Fibroblast of the conjunctiva (primary cell): ENCODE data around the gene ADAMTS13.
A peak's percentile ranks its signal among the peaks of the same experiment; 100 is the strongest.

Experiments used
- DNase-seq: peaks from one replicate; pipeline ENCODE4 v3.0.0-alpha.2; 2010; ENCODE audit warnings: low read depth

The ADAMTS13 gene

DNA sequence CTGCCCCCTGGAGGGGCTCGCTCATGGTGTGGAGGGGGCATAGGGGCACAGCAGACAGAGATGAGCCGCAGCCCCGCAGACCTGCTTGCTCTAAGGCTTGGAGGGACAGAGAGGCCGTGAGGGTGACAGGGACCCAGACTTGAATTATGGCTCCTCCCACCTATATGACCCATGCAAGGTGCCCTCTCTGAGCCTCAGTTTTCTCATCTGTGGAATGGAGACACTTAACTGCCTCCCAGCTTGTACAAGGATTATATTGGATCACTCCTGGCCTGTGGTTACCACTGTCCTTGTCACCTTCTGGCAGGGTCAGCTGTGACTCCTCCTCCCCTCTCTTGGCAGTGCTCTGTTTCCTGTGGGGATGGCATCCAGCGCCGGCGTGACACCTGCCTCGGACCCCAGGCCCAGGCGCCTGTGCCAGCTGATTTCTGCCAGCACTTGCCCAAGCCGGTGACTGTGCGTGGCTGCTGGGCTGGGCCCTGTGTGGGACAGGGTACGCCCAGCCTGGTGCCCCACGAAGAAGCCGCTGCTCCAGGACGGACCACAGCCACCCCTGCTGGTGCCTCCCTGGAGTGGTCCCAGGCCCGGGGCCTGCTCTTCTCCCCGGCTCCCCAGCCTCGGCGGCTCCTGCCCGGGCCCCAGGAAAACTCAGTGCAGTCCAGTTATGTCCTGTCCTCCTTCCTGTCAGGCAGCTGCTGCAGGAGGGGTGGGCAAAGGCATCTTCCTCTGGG lies 32.9 kb downstream of the ADAMTS13 start:
- no peak for DNase-seq

DNA sequence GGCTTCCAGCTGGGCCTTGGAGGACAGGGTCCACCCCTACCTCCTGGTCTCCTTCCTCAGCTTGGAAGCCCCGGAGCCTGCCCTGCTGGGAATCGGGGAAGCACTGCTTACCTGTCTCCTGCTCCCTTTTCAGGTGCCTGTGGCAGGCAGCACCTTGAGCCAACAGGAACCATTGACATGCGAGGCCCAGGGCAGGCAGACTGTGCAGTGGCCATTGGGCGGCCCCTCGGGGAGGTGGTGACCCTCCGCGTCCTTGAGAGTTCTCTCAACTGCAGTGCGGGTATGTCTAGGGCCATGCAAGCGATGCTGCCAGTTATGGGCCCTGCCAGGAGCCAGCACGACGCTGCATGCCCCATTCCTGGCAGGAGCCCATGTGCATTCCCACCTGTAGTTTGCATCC lies 33.8 kb downstream of the ADAMTS13 start:
- no peak for DNase-seq

DNA sequence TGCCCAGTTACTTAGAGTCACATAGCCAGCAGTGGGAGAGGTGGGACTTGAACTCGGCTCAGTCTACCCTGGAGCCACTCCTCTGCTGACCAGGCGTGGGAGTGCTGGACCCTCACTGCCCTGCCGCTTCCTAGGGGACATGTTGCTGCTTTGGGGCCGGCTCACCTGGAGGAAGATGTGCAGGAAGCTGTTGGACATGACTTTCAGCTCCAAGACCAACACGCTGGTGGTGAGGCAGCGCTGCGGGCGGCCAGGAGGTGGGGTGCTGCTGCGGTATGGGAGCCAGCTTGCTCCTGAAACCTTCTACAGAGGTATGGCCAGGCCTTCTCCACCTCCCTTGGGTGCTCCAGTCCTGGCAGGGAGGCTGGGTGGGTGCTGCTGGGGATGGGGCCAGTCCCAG lies 34.2 kb downstream of the ADAMTS13 start:
- DNase-seq, result no peak

DNA sequence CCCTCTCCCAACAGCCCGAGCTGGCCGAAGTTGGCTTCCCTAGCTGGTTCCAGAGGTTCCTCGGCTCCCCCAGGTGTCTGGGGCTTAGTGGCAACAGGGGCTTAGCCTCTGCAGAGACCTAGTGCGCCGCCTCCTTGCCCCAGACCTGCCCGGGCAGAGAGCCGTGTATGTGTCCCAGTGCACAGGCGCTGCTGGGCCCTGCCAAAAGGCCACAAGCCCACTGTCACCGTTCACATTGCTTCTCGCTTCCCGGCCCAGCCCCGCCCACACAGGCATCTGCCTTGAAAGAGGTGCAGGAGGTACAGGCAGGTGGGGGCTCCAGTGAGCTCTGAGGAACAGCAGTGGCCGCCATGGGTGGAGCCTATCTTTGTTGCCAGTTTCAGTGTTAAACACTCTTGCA lies 35.1 kb downstream of the ADAMTS13 start:
- DNase-seq, result no peak

DNA sequence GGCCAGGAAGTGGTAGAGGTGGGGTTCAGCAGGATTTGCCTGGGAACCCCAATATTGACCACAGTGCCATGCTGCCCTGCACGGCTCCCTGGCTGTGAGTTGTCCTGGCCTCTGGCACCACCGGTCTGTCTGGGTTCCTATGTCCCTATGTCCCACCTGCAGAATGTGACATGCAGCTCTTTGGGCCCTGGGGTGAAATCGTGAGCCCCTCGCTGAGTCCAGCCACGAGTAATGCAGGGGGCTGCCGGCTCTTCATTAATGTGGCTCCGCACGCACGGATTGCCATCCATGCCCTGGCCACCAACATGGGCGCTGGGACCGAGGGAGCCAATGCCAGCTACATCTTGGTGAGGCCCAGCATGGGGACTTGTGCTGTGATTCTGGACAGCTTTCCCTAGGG lies 35.6 kb downstream of the ADAMTS13 start:
- no peak for DNase-seq

DNA sequence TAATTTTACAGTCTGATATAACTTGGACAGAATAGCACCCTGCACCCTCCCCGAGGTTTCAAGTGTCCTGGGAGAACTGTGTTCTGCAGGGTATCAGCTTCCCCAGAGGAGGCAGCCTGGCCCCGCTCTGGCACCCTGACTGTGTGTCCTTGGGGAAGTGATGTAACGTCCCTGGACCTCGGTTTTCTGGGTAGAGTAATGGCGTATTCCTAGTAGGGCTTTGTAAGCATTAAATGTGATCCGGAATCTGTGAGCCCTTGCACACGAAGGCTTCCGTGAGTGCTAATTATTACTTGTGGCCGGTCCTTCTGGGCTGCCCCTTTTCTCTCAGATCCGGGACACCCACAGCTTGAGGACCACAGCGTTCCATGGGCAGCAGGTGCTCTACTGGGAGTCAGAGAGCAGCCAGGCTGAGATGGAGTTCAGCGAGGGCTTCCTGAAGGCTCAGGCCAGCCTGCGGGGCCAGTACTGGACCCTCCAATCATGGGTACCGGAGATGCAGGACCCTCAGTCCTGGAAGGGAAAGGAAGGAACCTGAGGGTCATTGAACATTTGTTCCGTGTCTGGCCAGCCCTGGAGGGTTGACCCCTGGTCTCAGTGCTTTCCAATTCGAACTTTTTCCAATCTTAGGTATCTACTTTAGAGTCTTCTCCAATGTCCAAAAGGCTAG lies 36.6 kb downstream of the ADAMTS13 start:
- no peak for DNase-seq

DNA sequence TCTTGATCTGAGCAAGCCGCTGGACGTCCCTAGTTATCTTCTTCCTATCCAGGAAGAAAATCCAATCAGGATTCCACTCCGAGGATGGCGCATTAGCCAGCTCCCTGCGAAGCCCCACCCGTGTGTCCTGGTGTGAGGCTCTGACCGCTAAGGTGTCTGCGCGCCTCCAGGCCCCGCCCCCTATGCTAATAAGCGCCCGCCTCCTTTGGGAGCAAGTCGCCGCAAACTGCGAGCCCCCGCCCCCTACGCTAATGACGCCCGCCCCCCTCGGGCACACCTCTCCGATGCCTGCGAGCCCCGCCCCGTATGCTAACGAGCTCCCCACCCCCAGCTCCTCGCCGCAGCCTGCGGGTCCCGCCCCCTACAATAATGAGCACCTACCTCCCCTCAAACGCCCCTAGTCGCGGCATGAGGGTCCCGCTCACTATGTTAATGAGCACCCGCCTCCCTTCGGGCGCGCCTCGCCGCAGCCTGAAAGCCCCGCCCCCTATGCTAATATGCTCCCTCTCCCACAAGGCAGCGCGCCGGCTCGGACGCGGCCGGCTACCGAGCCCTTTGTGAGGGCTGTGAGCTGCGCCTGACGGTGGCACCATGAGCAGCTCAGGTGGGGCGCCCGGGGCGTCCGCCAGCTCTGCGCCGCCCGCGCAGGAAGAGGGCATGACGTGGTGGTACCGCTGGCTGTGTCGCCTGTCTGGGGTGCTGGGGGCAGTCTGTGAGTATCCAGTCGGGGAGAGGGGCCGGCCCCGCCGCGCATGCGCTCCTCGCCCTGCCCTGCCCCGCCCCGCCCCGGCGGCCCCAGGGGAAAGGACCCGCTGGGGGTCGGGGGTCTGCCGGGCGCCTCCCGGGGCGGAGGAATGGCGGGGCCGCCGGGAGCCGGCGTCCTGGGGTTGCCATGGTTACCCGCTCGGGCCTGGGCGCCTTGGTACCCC lies 37.6 kb downstream of the ADAMTS13 start, which contains the start of gene CACFD1:
TSS of gene CACFD1 (plus strand) at position 503 of the 929 bp plus-strand sequence. CDS start at position 592, 89 bp downstream.
- peak; percentile 76 for DNase-seq

DNA sequence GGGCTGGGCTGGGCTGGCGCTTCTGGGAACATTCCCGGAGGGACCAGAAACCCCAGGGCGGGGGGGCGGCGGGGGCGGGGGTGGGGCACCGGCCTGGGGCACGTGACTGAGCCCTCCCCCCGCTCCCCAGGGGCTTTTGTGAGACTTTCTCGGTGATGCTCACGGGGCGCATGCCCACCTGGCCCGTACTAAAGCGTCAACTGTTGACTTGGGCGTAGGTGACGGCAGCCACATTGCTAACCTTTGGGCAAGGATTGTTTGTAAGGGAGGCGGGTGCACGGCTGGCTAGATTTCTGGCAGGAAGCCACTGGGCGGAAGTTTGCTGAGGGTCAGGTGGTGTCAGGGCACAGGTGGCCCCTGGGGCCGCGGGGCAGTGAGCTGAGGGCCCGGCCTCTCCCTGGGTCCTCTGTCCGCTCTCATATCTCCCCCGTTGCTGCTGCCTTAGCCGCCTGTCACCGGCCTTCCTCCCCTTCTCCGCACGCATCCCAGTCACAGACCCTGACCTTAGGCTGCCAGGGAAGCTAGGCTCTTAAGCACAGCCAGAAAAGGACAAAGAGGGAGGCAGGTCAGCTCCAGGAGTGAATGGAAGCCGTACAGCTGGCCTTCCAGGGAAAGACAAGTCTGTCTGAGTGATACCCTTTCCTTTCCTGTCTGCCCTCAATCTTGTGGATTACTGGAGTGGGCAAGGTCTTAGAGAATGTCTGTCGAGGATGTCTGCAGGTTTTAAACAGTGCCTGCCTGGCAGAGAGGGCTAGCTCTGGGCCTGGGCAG lies 38.4 kb downstream of the ADAMTS13 start:
- no peak for DNase-seq

DNA sequence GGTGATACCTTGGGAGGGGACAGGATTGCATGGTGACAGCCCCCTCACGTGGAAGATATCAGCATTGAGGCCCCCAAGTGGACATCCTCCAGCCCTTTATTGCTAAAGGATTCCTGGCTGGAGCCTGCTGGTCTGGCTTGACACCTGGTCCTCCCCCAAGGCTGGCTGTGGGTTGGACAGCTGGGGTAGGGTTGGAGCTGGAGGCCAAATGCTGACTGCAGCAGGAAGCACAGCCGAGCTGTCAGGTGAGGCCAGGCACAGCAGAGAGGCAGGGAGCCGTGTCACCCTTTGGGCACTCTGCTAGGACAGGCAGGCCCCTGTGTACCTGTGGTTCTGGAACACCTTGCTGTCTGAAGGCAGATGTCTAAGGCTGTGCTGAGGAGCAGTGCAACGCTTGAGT lies 39.8 kb downstream of the ADAMTS13 start:
- no peak for DNase-seq

DNA sequence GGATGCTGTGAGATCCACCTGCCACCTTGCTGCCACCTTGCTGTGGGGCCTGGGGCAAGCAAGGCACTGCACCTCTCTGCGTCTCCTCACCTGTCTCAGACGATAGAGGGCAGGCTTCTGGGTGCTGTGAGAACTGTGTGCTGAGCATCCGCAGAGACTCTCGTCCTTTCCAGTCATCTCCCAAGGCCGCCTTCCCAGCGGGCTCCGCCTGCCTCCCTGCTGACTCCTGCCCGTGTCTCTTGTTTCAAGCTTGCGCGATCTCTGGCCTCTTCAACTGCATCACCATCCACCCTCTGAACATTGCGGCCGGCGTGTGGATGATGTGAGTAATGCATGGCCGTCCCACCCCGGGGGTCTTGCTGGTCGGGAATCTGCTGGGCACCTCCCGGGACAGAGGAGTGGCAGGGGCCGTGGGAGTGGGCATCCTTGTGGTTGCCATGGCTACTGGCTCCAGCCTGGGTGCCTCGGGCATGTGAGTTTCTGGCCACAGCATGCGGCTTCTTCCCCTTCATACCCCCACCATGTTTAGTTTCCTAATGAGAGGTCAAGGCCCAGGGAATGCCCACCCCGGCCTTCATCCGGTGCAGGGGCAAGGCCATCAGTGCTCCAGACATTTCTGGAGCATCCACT lies 41.2 kb downstream of the ADAMTS13 start:
- no peak for DNase-seq

DNA sequence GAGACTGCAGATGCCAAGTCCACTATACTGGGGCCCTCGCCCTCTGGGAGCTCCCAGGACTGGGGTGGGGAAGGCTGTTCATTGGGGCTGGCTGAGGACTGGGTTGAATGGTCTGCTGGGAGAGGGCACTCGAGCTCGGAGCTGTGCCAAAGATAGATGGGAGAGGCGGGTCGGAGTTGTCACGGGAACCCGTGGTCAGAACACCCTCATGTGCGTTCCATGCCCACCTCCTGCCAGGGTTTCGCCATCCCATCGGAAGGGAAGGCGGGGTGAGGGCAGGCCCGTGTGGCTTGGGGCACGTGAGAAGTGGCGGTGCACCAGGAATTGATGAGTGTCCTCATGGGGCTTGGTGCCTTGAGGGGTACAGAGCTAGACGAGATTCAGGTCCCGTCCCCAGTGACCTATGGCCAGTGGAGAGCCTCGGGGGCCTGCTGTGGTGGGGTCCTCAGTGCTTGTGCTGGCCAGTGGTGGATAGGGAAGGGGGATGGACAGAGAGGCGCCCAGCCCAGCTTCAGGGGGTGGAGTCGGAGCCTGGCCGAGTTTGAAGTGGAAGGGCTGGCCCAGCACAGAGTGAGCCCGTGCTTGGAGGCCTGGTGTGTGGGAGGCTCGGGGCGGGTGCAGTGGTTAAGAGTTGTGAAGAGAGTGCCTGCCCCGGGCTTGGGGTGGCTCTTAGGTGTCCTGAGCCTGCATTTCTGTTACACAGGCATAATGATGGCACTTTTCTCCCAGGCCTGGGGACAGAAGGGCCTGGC lies 41.9 kb downstream of the ADAMTS13 start:
- DNase-seq, result no peak

DNA sequence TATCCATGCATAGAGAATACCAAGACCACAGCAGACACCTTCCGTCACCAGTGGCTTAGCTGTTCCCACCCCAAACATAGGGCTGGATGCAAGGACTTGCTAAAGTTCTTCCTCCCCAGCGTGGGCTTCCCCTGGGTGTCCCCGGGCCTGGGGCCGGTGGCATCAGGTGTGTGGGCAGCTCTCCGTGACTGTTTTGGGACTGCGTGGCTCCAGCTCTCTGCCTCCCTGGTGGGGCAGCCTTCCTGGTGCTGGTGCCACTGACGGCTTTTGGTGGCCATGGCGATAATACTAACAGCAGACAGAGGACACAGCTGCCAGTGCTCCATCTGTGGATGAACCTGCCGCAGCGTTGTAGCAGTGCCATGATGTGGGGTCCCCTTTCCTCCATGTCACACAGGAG lies 42.5 kb downstream of the ADAMTS13 start:
- no peak for DNase-seq

DNA sequence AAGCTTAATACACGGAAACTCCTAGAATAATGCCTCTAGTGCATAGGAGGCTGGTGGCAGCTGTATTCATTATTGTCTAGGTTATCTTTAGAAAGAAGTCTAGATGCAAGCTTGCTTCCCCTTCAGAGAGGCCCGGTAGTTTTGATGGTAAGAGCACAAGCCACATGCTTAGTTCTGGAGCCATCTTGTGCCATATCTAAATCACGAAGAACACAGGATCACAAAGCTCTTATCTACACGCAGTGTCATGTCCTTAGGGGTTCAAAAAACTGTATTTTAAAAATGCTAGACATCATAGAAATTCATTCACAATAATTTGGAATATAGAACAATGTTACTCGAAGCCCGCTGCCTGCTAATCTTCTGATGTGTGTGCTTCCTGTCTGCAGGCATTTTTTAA lies 43.8 kb downstream of the ADAMTS13 start:
- DNase-seq, result no peak

DNA sequence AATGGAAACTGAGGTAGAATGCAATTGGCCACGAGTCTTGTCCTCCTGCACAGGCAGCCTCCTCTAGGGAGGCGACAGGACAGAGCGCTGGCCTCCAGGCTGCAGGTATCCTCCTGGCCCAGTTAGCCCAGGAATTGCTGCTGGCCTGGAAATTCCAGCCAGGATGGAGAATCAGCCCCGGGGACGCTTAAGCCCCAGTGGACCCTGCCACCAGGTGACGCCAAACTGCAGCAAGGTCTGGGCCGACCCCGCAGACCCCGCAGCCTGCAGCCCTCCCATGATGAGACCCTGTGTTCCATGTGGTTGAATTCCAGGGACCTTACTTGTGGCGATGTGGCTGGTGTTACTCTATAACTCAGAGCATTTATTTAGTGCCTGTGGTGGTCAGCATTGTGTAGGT lies 44.9 kb downstream of the ADAMTS13 start:
- no peak for DNase-seq

DNA sequence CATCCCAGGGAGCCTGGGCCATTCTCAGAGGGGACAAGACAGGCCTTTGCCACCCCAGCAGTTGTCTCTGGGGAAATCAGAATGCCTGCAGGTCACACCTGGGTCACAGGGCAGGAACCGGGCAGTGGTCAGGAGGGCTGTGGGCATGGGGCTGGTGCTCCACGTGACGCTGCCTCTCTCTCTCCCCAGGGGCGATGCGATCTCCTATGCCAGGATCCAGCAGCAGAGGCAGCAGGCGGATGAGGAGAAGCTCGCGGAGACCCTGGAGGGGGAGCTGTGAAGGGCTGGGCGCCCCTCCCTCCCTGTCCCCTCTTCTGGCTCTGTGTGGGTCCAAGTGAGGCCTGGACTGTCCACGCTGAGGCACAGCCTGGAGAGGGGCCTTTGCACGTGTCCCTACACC lies 46.2 kb downstream of the ADAMTS13 start:
- no peak for DNase-seq

DNA sequence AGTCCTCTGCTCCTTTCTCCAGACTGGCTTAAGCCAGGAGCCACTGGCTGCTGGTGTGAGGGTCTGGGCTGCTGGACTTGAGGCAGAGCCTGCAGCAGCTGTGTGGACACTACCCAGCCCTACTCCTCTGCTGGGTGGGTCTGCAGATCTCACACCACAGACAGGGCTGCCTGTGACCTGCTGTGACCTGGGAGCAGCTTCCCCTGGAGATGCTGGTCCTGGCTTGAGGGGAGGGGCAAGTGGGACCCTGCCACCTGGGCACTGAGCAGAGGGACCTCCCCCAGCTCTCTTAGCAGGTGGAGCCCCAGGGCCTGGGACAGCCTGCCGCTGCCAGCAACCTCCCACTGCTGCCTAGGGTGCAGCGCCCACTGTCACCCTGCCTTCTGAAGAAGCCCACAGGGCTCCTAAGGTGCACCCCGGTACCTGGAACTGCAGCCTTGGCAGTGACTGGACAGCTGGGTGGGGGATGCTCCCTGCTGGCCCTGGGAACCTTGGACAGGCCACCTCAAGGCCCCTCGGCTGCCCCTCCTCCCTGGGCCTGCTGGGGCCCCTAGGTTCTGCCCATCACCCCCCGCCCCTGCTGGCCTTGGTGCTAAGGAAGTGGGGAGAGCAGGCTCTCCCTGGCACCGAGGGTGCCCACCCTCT lies 46.7 kb downstream of the ADAMTS13 start:
- DNase-seq, result no peak

DNA sequence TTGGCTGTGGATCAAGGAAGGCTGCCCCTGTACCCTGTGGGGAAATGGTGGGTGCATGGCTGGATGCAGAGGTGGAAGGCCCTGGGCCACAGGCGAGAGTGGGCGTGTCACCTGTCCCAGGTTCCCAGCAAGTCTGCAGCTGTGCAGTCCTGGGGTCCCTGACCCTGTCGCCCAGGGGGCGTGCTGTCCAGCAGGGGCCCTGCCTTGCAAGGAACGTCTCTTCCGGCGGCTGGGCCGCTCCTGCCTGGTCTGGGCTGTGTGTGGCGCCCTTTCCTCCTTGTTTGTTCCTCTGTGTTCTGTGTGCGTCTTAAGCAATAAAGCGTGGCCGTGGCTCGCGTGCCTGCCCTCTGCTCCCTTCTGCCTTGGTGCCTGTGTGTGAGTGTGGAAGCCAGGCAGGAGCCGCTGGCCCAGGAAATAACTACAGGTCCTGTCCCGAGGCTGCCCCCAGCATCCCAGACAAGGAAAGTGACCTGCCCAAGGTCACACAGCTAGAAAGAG lies 48.3 kb downstream of the ADAMTS13 start:
- DNase-seq, result no peak

DNA sequence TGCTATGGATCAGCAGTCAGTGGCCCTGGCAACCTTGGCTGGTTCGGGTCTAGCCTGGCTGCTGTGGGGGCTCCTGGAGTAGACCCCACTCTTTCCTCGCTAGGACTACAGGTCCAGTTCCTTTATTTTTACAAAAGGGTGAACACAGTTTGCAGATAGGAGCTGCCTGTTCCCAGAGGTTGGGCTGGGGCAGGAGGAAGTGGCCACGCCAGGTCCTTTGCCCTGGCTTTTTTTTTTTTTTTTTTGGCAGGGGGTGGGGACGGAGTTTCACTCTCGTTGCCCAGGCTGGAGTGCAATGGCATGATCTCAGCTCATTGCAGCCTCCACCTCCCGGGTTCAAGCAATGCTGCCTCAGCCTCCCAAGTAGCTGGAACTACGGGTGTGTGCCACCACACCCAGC lies 48.8 kb downstream of the ADAMTS13 start:
- no peak for DNase-seq

DNA sequence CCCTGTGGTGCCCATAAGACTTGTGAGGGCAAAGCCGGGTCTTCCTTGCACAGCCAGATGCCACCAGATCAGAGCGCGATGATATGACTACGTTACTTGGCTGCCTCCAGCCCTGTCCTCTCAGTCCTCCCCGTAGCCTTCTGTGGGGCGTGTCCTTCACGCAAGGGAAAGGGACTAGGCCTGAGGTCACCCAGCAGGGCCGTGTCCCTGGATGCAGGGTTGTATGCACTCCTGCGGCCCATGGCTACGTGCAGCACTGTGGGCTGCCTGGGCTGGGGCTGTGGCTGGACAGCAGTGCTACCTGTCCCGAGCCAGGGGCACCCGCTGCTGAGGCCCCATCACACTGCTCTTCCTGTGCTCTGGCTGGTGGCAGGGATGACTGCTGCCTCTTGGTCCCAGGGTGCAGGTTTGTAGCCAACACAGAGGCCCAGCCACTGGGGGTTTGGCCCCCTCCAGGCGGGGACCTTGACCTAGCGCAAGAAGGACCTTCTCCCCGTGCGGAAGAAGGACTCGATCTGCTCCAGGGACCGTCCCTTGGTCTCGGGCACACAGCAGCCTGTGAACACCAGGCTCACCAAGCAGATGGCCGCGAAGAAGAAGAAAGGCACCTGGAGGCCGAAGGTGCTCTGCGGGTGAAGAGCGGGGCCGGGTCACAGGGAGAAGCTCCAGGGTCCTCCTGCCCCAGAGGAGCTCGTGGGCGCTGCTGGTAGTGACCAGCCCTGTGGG lies 49.5 kb downstream of the ADAMTS13 start:
- no peak for DNase-seq
